ENCODE measurements around the gene EIF3C.
"Not testable (repeated sequence)": the region's sequence is repeated elsewhere in the genome, so short reads cannot be mapped to it uniquely, and the experiment has no call there.

Gene EIF3C

DNA sequence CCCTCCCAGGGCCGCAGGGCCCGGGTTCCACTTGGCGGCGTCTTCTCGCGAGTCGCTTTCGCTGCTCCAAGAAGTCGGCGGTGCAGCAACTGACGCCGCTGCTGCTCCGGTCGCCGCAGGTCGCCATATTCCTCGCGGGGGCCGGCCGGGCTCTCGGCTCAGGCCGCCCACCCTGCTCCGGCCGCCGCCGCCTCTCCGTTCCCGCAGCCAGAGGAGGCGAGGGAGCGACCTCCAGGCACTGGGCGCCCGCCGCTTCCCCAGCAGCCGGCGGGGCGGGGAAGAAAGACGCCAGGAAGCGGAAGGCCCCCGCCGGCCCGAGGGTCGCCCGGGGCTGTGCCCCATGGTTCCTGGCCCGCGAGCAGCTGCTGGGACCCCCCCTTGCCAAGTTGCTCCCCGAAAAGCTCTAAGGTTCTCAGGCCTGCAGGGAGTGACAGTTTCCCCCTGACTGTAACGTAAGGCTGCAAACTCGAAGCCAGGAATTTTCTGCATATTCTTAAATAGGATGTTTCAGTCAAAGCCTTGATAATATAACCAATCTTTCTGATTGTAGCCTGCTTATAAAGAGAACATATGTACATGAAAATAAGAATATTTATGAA lies 39.3 kb downstream of the EIF3C start:
- DNase-seq = not testable (repeated sequence)

DNA sequence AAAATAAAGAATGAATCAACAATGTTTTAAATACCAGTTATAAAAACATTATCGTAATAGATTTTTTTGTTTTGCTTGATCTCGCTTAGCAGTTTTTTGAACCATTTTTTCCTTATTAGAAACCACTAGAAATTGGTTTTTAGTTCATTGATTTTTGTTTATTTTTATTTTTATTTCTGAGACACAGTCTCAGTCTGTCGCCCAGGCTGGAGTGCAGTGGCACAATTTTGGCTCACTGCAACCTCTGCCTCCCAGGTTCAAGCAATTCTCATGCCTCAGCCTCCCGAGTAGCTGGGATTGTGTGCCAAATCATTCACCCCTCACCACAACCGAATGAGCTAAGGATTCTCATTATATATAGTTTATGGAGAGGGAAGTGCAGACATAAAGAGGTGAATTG lies 40.2 kb downstream of the EIF3C start, which contains the start of gene NPIPB9:
TSS of gene NPIPB9 (plus strand) at position 301 of the 400 bp plus-strand sequence.
- DNase-seq = not testable (repeated sequence)

DNA sequence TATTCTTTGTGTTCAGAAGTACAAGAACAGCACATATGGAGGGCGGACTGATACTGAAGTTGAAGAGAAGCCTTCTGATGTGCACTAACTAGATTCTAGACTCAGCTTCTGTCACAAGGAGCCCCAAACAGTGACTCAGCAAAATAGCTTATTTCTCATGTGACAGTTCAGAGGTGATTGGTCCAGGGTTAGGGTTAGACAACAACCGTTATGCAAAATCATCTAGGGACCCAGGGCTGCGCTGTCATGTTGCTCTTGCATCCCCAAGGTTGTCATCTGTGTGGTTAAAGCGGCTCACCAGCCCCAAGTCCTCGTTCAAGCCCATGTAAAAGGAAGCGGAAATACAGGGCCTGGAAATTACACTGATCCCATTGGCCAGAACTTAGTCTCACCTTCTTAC lies 70.4 kb downstream of the EIF3C start:
- not testable (repeated sequence) for DNase-seq

DNA sequence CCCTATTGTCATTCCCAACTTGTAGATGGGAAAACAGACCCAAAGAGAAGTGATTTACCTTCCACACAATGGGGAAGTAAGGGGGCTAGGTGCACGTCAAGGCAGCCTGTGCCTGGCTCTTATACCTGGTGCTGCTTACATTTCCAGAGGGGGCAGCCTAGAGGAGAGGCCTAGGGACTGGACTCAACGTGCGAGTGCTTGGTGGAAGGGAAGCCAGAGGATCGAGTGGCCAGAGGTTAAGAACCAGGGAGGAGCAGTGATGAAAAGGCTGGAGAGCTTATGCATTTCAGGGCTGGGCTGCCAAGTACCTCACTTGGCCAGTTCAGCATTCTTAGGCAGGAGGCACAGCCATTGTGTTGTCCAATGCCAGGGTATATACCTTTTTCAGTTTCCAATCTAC lies 71.1 kb downstream of the EIF3C start:
- not testable (repeated sequence) for DNase-seq
